HG03108 (cell line): ENCODE measurements around the gene PTPN1.
"Not testable (repeated sequence)": the region's sequence is repeated elsewhere in the genome, so short reads cannot be mapped to it uniquely, and the experiment has no call there.

Experiments used
- ATAC-seq: cut with Tn5 transposase; IDR thresholded peaks from one replicate; pipeline ENCODE4 v1.9.1; 2021; ENCODE audit warnings: moderate library complexity; ENCODE audit not compliant: unreplicated experiment

The PTPN1 gene

DNA sequence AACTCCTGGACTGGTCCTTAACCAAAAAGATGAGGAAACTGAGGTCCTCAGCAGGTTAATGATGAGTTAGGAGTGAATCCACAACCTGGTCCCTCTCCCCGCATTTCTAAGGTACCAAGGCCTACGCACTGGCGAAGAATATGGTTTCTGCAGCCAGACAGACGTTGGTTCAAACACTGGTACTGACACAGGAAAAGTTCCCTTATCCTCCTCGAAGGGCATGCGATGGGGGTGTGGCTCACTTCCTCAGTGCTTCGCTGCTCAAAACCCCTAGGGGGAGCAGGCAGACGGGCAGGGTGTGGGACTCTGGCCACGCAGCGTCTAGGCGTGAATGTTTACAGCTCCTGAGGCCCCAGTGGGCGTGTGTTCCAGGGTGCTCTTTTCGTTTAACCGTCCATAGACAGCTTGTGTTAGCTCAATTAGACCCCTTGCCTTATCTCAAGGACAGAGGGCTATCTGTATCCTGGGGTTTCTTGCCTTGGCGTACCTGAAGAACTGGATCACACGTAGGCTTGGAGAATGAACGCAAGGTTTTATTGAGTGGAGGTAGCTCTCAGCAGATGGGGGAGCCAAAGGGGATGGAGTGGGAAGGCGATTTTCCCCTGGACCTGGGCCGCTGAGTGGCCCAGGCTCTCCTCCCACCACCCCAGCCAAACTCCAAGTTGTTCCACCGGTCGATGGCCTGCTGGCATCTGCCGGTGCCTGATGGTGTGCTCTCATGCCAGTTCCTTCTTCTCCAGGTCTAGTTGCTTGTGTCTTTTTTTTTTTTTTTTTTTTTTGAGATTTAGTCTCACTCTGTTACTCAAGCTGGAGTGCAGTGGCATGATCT is 31.8 kb upstream of the PTPN1 start:
- ATAC-seq: peak; percentile 41

DNA sequence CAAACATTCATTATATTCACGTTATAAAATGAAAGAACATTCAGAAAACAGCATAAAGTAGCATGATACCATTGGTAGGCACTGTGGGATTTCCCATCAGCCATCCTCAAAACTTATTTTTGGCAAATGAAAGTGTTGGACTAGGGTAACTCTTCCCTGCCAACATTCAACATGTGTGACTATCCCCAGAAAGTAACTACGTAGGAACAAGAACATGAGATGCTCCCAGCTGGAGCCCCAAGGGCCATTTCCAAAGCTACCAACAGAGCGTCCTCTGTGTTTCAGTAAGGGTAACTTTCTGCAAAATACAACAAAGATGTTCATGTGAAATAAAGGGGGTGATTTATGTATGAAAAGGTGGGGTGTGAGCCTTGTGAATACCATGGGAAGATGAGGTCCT is 28.4 kb upstream of the PTPN1 start:
- no peak for ATAC-seq

DNA sequence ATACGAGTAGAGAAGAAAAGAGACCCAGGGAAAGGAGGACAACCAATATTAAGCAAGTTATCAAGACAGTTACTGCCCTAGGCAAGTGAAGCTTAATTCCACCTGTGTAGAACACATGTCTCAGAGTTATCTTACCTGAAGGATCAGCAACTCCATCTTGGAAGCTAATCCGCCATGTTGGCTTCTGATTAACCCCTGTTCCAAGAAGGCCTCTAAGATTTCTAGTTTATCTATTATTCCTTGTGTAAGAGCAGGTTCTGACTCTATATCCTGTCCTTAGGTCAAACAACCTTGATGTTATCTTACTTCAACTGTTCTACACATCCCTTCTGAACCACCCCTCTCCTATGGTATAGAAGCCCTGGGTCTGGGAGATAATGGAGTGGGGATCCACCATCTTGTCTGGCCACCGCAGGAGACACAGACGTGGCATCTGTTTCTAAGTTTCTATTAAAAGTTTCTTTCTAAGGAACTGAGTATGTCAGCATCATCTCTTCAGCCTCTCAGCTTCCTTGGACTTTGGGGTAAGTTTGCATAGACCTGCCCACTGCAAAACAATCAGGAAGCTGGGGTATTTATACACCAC is 27.7 kb upstream of the PTPN1 start:
- ATAC-seq: no peak

DNA sequence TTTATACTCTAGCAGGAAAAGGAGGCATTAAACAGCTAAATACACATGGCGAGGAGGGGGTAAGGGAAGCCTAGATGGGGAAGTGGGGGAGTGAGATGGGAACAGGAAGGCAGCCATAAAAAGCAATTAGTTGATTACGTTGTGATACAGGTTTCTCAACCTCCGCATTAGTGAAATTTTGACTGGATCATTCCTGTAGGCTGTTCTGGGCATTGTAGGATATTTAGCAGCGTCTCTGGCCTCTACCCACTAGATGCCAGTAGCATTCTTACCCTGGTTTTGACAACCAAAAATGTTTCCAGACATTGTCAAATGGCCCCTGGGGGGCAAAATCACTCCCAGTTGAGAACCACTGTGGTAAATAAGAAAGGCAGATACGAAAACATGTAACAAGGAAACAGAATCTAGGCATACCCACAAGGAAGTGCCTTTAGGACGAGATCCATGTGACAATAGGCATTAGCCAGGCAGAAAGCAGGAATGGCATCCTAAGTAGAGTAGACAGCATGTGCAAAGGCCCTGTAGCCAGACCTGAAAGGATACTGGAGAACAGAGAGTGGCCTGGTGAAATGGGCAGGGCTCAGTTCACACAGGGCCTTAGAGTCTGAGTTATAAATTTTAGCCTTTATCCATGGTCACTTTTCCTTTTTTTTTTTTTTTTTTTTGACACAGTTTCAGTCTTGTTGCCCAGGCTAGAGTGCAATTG is 25.8 kb upstream of the PTPN1 start:
- ATAC-seq: no peak

DNA sequence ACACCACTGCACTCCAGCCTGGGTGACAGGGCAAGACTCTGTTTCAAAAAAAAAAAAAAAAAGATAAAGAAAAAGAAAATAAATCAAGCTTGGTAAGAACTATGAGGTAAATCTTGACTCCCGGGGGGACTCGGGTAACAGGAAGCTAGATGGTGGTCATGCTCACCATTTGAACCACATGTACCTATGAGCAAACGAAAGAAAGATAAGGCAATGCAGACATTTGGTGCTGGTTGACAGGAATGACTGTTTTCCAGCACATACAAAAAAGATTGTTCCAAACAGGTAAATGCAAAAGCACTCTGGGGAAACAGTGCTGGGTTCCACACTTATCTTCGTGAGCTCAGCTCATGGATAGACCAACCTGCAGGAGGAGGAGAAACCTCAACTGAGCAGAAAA is 22.8 kb upstream of the PTPN1 start:
- ATAC-seq: no peak

DNA sequence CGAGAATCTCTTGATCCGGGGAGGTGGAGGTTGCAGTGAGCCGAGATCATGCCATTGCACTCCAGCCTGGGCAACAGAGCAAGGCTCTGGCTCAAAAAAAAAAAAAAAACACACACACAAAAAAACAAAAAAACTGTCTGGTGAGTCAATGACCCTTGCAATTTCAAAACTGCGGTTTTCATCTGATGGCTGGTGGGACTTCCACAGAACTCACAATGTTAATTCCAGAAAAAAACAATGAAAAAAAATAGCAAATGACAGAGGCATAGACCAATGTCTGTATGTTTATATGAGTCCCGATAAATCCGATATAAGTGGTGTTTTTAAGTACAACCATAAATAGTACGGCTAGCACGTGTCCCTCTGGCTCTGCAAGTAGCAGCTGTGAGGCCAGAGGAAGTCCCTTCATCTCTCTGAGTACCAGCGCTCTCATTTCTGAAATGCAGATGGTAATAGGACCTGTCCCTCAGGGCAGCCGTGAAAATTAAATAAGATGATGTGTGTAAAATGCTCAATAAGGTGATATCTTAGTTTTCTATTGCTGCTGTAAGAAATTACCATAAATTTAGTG is 21.9 kb upstream of the PTPN1 start:
- no peak for ATAC-seq

DNA sequence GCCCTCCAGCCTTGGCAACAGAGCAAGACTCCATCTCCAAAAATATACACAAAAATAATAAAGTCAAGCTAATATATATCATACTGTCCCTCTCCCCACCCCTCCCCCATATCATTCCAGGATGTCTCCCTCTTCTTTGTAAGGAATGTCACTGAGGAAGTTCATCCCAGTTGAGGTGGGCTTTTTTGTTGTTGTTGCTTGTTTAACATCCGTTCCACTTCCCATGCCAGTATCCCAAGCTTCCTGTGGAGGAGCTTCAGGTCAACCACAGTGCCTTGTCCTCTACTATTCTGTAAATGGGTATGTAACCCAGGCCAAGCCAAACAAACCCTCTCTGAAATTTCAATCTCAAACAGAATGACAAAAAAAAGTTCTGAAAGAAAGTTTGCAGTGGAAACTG is 19.0 kb upstream of the PTPN1 start:
- ATAC-seq: no peak

DNA sequence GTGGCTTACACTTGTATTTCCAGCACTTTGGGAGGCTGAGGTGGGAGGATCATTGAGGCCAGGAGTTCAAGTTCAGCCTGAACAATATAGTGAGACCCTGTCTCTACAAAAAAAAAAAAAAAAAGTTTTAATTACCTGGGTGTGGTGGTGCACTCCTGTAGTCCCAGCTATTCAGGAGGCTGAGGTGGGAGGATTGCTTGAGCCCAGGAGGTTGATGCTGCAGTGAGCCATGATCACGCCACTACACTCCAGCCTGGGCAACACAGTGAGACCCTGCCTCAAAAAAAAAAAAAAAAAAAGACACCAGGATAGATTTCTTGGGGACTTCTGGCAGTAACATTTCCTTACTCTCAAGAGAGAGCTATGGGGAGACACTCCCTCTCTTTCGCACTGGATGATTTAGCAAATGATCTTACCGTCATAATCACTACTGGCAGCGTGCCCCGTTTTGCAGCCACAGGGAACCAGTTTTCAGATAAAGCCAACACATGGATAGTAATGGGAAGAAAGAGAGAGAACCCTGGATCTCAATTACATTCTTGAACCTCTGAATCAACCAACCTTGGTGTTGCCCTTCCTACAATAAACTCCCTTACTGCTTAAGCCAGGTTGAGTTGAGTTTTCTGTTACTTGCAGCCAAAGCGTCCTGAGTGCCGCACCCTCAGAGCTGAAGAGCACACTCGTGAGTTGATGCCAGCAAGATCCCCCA is 18.1 kb upstream of the PTPN1 start:
- ATAC-seq: no peak

DNA sequence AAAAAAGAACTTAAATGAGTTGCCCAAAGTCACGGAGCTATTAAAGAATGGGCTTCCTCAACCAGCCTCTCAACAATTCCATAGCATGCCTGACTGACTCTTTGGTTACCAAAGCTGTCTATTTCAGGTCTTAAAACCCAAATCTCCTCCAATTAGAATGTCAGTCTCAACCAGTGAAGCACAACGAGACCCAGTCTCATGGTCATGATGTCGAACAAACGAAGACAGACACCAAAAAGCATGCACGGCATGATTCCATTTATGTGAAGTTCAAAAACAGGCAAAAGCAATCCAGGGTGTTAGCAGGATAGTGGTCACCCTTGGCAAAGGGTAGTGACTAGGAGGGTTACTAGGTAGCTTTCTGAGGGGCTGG is 16.3 kb upstream of the PTPN1 start:
- ATAC-seq: no peak

DNA sequence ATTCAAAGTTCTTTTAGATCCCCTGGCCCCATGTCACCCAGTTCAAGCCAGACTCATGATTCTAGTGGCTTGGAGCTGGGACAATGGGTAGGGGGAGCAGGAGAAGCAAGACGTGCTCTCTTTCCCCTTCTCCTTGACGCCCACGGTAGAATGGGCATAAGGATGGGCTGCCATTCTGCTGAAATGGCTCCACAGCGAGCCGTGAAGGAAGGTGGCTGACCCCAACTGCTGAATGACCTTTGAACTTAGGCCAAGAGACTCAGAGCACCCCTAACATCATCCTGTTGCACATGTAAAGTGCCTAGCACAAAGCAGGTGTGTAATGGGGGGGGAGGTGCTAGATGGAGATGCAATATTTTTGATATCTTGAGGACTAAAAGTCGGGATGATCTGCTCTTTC is 15.8 kb upstream of the PTPN1 start:
- no peak for ATAC-seq

DNA sequence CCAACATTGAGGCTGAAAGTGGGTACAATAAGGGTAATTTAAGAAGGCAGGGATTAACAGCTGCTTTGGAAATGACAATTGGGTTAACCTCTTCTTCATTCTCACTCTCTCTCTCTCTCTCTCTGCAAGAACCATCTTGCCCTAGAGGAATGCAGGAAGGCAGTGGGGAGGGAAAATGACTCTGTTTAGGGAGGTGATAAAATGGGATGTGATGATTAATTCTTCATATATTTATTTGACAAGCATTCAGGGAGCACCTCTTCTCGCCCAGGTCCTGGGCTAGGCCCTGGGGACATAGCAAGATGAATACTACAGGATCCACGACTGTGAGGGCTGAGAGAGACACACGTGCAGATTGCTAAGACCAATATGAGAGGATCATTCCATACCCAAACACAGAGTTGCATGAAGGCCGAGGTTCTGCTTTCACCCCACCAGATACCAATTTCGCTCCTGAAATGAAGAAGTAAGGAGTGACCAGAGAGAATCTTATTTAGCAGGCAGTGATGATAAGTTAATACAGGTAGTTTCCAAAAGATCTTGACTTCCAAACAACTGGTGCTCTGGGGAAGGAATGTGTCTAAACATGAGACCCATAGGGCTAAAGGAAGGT is 13.3 kb upstream of the PTPN1 start:
- ATAC-seq: no peak

DNA sequence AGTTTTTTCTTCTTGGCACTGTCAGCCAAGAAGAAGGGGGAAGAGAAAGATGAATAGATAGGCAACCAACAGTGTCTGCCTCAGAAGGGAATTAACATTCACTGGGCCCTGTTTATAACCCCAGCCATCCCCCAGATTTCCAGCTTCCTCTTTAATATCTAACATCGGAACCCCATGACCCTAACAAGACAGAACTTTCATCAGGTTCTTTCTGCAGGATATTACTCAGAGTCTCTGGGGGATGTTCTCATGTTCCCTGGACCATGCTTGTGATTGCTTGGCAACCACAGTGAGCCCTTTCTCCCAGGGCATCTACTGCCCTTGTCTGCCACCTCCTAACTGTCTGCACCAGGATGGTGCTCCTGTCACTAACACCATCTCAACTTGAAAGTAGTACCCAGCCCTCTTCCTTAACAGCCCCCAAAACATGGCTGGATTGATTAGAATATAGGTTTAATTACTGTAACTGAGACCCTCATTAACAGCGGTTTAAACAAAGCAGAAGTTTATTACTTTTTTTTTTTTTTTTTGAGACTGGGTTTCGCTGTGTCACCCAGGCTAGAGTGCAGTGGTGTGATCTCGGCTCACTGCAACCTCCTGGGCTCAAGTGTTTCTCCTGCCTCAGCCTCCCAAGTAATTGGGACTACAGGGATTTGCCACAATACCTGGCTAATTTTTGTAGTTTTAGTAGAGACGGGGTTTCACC is 12.0 kb upstream of the PTPN1 start:
- no peak for ATAC-seq

DNA sequence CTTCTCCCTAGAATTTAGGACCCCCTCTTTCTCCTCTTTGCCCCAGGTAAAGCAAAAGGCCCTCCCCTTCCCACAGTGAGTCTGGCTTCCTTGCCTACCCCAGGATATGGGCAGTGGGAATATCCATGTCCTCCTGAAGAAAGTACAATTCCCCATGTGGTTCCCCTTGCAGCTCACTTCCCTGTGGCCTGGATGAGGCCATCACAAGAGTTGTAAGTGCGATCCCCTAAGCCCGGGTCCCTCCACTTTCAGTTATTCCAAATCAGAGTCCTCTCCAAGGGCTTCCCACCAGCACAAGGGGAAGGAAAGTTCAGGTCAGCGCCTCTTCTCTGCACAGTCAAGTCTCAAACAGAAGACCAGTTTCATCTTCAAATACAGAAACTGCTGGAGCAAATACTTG is 10.2 kb upstream of the PTPN1 start:
- no peak for ATAC-seq

DNA sequence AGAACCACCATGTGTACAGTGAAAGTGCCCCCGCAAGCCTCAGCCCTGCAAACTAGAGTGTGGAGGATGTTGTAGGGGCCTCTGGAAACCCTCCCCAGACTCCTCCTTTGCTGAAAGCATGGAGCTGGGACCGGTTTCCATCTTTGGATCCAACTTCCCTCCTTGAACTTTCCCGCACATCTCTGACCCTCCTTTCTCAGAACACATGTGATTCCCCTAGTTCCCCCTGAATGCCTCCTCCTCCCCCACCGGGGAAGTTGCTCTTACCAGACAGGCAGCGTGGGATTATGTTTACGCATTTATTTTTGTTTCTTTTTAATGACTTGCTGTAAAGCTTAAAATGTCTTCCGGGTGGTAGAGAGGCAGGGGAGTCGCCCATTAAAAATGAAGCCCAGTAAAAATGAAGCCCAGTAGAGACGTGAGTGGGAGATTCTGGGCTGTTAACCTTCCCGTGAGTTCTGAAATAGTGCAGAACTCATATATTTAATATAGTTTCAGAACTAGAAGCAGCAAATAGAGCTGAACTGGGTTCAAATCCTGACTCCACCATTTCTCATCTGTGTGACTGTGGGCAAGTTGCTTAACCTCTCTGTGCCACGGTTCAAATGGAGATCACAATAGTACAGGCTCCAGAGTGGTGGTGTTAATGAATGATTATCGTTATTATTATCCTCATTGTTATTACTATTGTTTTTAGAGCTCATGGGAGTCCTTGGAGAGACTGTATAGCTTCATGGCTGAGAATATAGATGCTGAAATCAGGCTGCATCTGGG is 8.0 kb upstream of the PTPN1 start:
- ATAC-seq: no peak

DNA sequence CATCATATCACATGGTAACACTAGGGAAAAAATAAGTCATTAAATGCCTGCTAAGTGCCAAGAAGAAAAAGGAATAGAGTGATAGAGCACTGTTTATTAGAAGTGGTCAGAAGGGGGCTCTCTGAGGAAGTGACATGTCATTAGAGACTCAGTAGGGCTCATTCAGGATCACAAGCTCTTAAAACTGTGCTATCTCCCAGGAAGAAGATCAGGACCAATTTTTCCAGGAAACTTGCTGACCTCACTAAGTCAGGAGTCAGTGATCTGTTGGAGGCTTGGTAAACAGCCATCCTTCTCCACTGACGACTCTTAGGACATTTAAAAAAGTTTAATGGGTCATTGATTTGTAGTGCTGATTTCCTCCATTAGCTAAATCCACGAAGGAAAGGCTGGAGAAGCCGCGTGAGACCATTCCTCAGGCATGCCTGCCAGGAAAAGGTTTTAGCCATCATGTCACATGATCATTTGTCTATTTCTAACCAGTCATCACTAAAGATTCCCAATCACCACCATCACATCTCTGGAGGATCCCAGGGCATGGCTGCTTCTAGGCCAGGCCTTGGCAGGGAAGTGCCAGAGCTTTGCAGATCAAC is 5.9 kb upstream of the PTPN1 start:
- no peak for ATAC-seq

DNA sequence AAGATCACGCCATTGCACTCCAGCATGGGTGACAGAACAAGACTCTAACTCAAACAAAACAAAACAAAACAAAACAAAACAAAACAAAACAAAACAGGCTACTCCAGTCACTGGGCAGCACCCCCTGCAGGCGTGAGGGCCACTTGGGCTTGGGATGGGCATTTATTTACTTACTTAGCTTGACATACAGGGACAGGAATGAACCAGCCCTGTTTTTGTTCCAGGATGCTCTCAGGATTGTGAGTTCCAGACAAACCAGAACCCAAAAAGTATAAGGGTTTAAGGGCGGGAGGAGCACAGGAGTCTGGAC is 4.0 kb upstream of the PTPN1 start:
- ATAC-seq: no peak

DNA sequence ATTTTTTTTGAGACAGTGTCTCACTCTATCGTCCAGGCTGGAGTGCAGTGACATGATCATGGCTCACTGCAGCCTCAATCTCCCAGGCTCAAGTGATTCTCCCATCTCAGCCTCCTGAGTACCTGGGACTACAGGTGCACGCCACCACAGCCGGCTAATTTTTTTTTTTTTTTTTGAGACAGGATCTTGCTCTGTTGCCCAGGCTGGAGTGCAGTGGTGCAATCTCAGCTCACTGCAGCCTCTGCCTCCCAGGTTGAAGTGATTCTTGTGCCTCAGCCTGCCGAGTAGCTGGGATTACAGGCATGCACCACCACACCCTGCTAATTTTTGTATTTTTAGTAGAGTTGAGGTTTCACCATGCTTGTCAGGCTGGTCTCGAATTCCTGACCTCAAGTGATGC is 2.4 kb upstream of the PTPN1 start:
- ATAC-seq: not testable (repeated sequence)

DNA sequence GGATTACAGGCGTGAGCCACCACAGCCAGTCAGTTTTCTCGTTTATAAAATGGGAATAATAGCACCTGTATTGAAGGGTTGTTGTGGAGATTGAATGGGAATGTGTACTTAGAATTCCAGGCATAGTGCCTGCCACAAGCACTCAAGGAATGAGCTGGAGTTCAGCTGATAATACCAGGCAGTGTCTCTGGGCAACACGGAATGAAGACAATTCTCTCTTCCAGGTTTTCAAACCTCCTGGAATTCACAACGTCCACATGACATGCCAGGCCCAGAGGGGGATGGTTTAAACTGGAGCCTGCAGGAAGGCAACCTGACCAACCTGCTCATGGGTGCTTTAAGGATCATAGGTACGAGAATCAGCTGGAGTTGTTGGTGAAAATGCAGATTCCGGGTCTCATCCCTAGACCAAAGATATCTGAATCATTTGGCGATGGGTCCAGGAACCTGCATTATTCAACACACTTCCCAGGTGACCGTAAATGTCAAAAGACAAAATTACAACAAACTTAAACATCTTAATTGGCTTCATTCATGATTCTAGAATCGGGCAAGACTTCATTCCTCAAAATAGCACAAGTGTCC is 1.9 kb upstream of the PTPN1 start:
- no peak for ATAC-seq
